ENCODE measurements around the gene DMXL1.

DNA sequence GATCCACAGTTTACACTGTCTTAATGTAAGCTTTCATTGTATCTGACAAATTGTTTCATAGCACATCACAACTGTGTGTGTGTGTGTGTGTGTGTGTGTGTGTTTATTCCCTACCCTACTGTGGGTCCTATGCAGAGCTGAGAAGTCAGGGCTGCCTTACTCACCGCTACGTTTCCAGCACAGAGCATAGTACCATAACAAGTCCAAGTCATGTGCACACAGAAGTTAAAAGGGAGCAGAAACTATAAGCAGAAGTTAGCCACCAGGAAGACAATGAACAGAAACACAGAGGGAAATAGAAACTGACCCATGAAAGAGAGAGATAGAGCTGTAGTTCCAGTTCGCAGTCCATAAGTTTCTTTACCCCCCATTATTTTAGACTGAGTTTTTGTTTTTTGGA lies 38.2 kb upstream of the DMXL1 start:
- TF ChIP-seq, protein P1, sequence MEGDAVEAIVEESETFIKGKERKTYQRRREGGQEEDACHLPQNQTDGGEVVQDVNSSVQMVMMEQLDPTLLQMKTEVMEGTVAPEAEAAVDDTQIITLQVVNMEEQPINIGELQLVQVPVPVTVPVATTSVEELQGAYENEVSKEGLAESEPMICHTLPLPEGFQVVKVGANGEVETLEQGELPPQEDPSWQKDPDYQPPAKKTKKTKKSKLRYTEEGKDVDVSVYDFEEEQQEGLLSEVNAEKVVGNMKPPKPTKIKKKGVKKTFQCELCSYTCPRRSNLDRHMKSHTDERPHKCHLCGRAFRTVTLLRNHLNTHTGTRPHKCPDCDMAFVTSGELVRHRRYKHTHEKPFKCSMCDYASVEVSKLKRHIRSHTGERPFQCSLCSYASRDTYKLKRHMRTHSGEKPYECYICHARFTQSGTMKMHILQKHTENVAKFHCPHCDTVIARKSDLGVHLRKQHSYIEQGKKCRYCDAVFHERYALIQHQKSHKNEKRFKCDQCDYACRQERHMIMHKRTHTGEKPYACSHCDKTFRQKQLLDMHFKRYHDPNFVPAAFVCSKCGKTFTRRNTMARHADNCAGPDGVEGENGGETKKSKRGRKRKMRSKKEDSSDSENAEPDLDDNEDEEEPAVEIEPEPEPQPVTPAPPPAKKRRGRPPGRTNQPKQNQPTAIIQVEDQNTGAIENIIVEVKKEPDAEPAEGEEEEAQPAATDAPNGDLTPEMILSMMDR (conservative IDR thresholded peaks at IDR 0.05): no peak
- no peak for TF ChIP-seq ZFX (IDR thresholded peaks at IDR 0.05)
